ENCODE measurements around the gene THPO. TPM values are rescaled to one million over a fixed set of nuclear protein-coding genes. Genes with fewer than 3 reads are reported as not detected.
A peak's percentile ranks its signal among the peaks of the same experiment; 100 is the strongest.
"Not testable (repeated sequence)": the region's sequence is repeated elsewhere in the genome, so short reads cannot be mapped to it uniquely, and the experiment has no call there.

Gene THPO
- polyA plus RNA-seq, 1 donor from 2014 or later = 0.14 TPM

GRCh38 chr3:184339451-184340135, 38.4 kb downstream of the THPO start:
- not testable (repeated sequence) for H3K27ac Mint-ChIP-seq
- H3K4me1 Mint-ChIP-seq = peaks cover 5 to 22% (median 17%) of the 10 kb centered on the region in 3 donors

GRCh38 chr3:184339001-184339400, 39.0 kb downstream of the THPO start:
- peak overlapping the region in 2 of 4 donors; percentile 12 to 33 for H3K4me3 Mint-ChIP-seq

More at GRCh38 chr3:184339451-184340135, 38.4 kb downstream of the THPO start:
- H3K9me3 Mint-ChIP-seq, H3K36me3 Mint-ChIP-seq, H3K27me3 Mint-ChIP-seq, H3K4me3 Mint-ChIP-seq: not testable (repeated sequence)

GRCh38 chr3:184338511-184338945, 39.5 kb downstream of the THPO start:
- Mint-ChIP-seq H3K4me1 (peaks cover 5 to 22% (median 17%) of the 10 kb centered on the region in 3 donors), H3K27ac (peak overlapping the region in 1 of 3 donors; percentile 40), H3K9me3 (no peaks in the 10 kb centered on the region), H3K27me3 (no peaks in the 10 kb centered on the region), H3K36me3 (peaks cover 8% of the 10 kb centered on the region), H3K4me3 (peak overlapping the region in 2 of 4 donors; percentile 12 to 15)

More at GRCh38 chr3:184339001-184339400, 39.0 kb downstream of the THPO start:
- peak overlapping the region in 1 of 3 donors; percentile 40 for H3K27ac Mint-ChIP-seq
- H3K9me3 Mint-ChIP-seq = no peaks in the 10 kb centered on the region
- peaks cover 5 to 22% (median 17%) of the 10 kb centered on the region in 3 donors for H3K4me1 Mint-ChIP-seq
- H3K36me3 Mint-ChIP-seq = peaks cover 8% of the 10 kb centered on the region
- H3K27me3 Mint-ChIP-seq = no peaks in the 10 kb centered on the region

GRCh38 chr3:184337981-184338380, 40.0 kb downstream of the THPO start:
- Mint-ChIP-seq H3K36me3 (peaks cover 8% of the 10 kb centered on the region), H3K27ac (peak overlapping the region in 2 of 3 donors; percentile 15 to 87), H3K27me3 (no peaks in the 10 kb centered on the region), H3K4me3 (peak overlapping the region in 3 of 4 donors; percentile 79 to 83 (median 83)), H3K4me1 (peaks cover 5 to 22% (median 17%) of the 10 kb centered on the region in 3 donors), H3K9me3 (no peaks in the 10 kb centered on the region)

- peaks cover 8% of the 10 kb centered on the region for H3K36me3 Mint-ChIP-seq
- H3K9me3 Mint-ChIP-seq = no peaks in the 10 kb centered on the region
- no peaks in the 10 kb centered on the region for H3K27me3 Mint-ChIP-seq
- H3K4me3 Mint-ChIP-seq = peak within 1 kb of the TSS; percentile 83 to 96 (median 90)
- peaks cover 5 to 23% (median 17%) of the 10 kb centered on the region in 3 donors for H3K4me1 Mint-ChIP-seq
- H3K27ac Mint-ChIP-seq = peak within 1 kb of the TSS; percentile 61 to 92 (median 87)
Measured at GRCh38 chr3:184337399-184337714, 40.6 kb downstream of the THPO start, which contains the start of gene FAM131A. Gene FAM131A, plus strand, starts transcription at chr3:184337600. Its CDS starts 31 bp downstream, at chr3:184337631.

GRCh38 chr3:184336547-184337398, 41.2 kb downstream of the THPO start:
- peak overlapping the region; percentile 61 to 92 (median 87) for H3K27ac Mint-ChIP-seq
- no peaks in the 10 kb centered on the region for H3K27me3 Mint-ChIP-seq
- H3K9me3 Mint-ChIP-seq = no peaks in the 10 kb centered on the region
- H3K36me3 Mint-ChIP-seq = peaks cover 8% of the 10 kb centered on the region
- H3K4me1 Mint-ChIP-seq = peaks cover 5 to 23% (median 17%) of the 10 kb centered on the region in 3 donors
- peak overlapping the region; percentile 83 to 96 (median 90) for H3K4me3 Mint-ChIP-seq

GRCh38 chr3:184335661-184336546, 42.1 kb downstream of the THPO start:
- Mint-ChIP-seq H3K27me3 (no peaks in the 10 kb centered on the region), H3K9me3 (no peaks in the 10 kb centered on the region), H3K27ac (peak overlapping the region; percentile 94 to 96 (median 95)), H3K4me1 (peaks cover 5 to 21% (median 17%) of the 10 kb centered on the region in 3 donors), H3K4me3 (peak overlapping the region; percentile 83 to 96 (median 90)), H3K36me3 (peaks cover 6% of the 10 kb centered on the region)

- peaks cover 2% of the 10 kb centered on the region for H3K36me3 Mint-ChIP-seq
- peak overlapping the region; percentile 81 to 96 (median 90) for H3K4me3 Mint-ChIP-seq
- H3K9me3 Mint-ChIP-seq = no peaks in the 10 kb centered on the region
- no peaks in the 10 kb centered on the region for H3K27me3 Mint-ChIP-seq
- peaks cover 5 to 21% (median 17%) of the 10 kb centered on the region in 3 donors for H3K4me1 Mint-ChIP-seq
- peak overlapping the region; percentile 94 to 96 (median 95) for H3K27ac Mint-ChIP-seq
Measured at GRCh38 chr3:184335291-184335660, 42.7 kb downstream of the THPO start.

- Mint-ChIP-seq H3K27me3 (no peaks in the 10 kb centered on the region), H3K36me3 (peaks cover 4% of the 10 kb centered on the region)
Measured at GRCh38 chr3:184334470-184335158, 43.4 kb downstream of the THPO start.

GRCh38 chr3:184333700-184334099, 44.3 kb downstream of the THPO start:
- Mint-ChIP-seq H3K4me3 (peak overlapping the region in 1 of 4 donors; percentile 67), H3K36me3 (peaks cover 4% of the 10 kb centered on the region), H3K27me3 (no peaks in the 10 kb centered on the region), H3K9me3 (no peaks in the 10 kb centered on the region), H3K27ac (peak overlapping the region; percentile 59 to 96 (median 94)), H3K4me1 (peaks cover 5 to 21% (median 17%) of the 10 kb centered on the region in 3 donors)

More at GRCh38 chr3:184334470-184335158, 43.4 kb downstream of the THPO start:
- Mint-ChIP-seq H3K4me1 (peaks cover 5 to 21% (median 17%) of the 10 kb centered on the region in 3 donors), H3K9me3 (no peaks in the 10 kb centered on the region), H3K27ac (peak overlapping the region; percentile 94 to 96 (median 95)), H3K4me3 (peak overlapping the region in 3 of 4 donors; percentile 5 to 81 (median 54))

- peak overlapping the region in 2 of 3 donors; percentile 11 to 96 for H3K27ac Mint-ChIP-seq
Measured at GRCh38 chr3:184333190-184333589, 44.8 kb downstream of the THPO start.

GRCh38 chr3:184332370-184333090, 45.5 kb downstream of the THPO start:
- Mint-ChIP-seq H3K36me3 (peaks cover 6% of the 10 kb centered on the region), H3K27me3 (no peaks in the 10 kb centered on the region), H3K9me3 (no peaks in the 10 kb centered on the region), H3K4me3 (peak overlapping the region in 1 of 4 donors; percentile 67), H3K4me1 (peaks cover 5 to 17% (median 14%) of the 10 kb centered on the region in 3 donors), H3K27ac (peak overlapping the region in 2 of 3 donors; percentile 11 to 25)

More at GRCh38 chr3:184333190-184333589, 44.8 kb downstream of the THPO start:
- peak overlapping the region in 1 of 4 donors; percentile 67 for H3K4me3 Mint-ChIP-seq
- H3K4me1 Mint-ChIP-seq = peaks cover 5 to 21% (median 17%) of the 10 kb centered on the region in 3 donors
- H3K9me3 Mint-ChIP-seq = no peaks in the 10 kb centered on the region
- peaks cover 6% of the 10 kb centered on the region for H3K36me3 Mint-ChIP-seq
- H3K27me3 Mint-ChIP-seq = no peaks in the 10 kb centered on the region

- Mint-ChIP-seq H3K4me3 (no peak overlapping the region), H3K27ac (peak overlapping the region in 2 of 3 donors; percentile 74 to 89), H3K4me1 (peaks cover 0 to 3% (median 0%) of the 10 kb centered on the region in 3 donors), H3K9me3 (no peaks in the 10 kb centered on the region), H3K27me3 (no peaks in the 10 kb centered on the region), H3K36me3 (peaks cover 5% of the 10 kb centered on the region)
Measured at GRCh38 chr3:184328516-184328915, 49.5 kb downstream of the THPO start.

All from IgD-negative memory B cell (primary cell).